GM10266 (cell line): ENCODE results near the gene NELFCD.
"Not testable (repeated sequence)": the region's sequence is repeated elsewhere in the genome, so short reads cannot be mapped to it uniquely, and the experiment has no call there.

Experiments used
- DNase-seq: peaks from one replicate; pipeline ENCODE4 v3.0.0; 2012; ENCODE audit errors: extremely low spot score
- TF ChIP-seq, protein P1 (sequence below): IDR thresholded peaks from 2 replicates; pipeline ENCODE4 v1.5.1; 2012; ENCODE audit warnings: mild to moderate bottlenecking, low read depth; ENCODE audit not compliant: control insufficient read depth, insufficient read depth; ENCODE audit errors: missing control alignments

NELFCD gene

DNA sequence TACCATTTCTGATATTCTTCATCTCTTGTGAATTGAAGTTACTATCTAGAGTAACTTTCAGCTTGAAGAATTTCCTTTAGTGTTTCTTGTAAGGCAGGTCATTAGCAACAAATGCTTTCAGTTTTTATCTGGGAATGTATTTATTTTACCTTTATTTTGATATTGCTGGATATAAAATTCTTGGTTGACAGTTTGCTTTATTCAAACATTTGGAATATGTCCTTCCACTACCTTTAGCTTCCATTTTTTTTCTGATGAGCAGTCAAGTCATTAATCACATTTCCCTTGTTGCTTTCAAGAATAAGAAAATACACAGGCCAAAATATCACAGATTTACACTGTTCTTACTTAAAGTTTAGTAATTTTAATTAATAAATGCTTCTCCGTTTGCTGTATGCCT lies 5.7 kb upstream of the NELFCD start:
- no peak for DNase-seq
- TF ChIP-seq, protein P1, sequence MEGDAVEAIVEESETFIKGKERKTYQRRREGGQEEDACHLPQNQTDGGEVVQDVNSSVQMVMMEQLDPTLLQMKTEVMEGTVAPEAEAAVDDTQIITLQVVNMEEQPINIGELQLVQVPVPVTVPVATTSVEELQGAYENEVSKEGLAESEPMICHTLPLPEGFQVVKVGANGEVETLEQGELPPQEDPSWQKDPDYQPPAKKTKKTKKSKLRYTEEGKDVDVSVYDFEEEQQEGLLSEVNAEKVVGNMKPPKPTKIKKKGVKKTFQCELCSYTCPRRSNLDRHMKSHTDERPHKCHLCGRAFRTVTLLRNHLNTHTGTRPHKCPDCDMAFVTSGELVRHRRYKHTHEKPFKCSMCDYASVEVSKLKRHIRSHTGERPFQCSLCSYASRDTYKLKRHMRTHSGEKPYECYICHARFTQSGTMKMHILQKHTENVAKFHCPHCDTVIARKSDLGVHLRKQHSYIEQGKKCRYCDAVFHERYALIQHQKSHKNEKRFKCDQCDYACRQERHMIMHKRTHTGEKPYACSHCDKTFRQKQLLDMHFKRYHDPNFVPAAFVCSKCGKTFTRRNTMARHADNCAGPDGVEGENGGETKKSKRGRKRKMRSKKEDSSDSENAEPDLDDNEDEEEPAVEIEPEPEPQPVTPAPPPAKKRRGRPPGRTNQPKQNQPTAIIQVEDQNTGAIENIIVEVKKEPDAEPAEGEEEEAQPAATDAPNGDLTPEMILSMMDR = no peak

DNA sequence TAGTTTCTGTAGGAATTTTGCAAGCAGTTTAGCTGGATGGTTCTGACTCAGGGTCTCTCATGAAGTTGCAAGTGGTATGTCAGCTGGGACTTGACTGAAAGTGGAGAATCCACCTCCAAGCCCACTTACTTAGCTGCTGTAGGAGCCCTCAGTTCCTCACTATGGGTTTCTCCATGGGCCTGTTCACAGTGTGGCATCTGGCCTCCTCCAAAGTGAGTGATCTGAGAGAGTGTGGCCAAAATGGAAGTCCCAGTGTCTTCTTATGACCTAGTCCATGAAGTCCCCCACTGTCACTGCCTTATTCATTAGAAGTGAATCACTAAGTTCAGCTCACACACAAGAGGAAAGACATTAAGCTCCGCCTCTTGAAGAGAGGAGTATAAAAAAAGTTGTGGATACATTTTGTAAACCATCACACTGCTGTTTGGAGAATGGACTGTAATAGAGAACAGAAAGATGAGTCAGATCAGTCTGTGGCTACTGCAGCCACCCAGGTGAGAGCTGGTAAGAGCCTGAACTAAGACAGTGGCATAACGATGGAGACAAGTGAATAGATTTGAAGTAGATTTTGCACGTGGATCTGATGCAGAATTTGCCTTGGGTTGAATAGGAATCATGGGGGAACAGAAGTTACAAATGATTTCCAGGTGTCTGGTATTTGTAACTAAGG lies 4.9 kb upstream of the NELFCD start:
- TF ChIP-seq, protein P1 = no peak
- no peak for DNase-seq

DNA sequence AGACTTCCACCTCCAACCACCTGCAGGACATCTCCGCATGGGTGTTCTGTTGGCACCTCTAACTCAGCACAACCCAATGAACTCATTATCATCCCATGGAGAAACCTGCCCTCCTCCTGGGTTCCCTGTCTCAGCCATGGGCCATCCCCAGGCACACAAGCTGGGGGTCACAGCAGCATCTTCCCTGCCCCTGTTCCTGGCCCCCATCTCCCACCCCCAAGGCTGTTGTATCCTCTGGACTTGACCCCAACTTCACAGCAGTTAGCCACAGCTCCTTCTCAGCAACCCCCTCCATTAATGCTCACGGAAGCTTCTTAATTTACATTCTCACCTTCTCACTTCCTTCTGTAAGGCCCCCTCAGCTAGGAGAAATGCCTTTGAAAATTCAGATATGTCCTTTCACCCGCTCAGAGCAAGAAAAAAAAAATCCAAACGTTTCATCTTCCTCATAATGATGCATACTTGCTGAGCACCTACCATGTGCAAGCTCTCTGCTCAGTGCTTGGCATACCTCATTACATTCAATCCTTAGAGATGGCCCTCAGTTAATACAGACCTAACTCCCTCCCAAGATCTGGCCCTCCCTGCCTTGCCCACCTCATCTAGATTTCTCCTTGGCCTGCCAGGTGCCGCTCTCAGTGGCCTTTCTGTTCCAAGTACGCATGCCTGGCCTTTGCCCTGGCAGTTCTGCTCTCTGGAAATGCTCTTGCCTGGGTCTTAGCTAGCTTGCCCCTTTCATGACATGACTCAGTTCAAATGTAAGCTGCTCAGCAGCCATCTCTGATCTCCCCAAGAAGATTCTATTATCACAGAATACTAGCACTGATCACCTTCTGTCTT lies 2.5 kb upstream of the NELFCD start:
- no peak for DNase-seq
- TF ChIP-seq, protein P1 = no peak

DNA sequence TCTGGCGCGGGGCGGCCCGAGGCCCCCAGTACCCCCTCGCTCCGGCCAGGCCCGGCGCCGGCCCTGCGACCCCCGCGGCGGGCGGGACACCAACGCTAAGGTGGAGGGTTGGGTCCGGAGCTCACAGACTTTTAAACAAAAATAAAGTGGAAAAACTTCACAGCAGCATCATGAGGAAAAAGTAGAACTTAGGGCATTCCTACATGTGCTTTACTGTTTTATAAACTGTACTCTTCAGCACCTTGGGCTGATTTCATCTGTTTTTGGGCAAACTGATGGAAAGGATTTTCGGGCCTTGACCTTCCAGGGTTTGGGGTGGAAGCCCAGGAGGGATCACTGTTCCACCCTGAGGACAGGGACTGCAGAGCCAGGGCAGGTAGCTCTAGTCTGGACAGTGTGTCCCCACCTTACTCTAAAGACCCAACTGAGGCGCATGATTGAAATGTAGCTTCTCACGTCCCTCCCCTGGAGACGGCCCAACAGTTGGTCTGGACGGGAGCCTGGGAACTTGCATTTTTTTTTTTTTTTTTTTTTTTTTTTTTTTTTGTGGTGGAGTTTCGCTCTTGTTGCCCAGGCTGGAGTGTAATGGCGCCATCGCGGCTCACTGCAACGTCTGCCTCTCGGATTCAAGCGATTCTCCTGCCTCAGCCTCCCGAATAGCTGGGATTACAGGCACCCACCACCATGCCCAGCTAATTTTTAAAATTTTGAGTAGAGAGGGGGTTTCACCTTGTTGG lies 740 bp downstream of the NELFCD start:
- no peak for DNase-seq

DNA sequence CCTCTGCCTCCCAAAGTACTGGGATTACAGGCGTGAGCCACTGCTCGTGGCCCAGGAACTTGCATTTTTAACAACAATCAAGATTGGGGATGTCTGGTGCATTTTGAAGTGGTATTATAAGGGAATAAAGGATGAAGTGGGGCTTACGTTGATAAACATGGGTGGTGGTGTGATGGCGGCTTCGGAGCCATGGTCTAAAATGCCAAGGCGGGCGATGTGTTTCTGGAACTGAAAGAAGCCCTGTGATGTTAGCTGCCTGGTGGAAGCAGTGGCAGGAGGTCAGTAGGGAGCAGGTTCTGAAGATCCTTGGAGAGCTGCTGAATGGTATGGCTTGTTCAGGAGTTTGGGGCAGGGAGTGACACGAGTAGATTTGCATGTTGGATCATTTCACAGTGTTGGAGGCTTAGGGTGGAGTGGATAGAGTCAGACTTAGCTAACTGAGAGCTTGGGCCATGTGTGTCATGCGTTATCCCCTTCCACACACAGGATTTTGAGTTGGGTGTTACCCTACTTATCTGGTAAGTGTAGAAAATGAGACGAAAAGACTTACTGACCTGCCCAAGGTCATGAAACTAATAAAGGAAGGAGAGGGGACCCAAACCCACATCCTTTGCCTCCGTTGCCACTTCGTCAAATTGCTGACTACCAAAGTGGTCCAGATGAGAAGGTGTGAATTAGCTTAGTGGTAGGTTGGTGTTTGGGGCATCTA lies 1.5 kb downstream of the NELFCD start:
- no peak for DNase-seq
- TF ChIP-seq, protein P1 = no peak

More for the DNA sequence above, 740 bp downstream of the NELFCD start:
- TF ChIP-seq, protein P1 = no peak

DNA sequence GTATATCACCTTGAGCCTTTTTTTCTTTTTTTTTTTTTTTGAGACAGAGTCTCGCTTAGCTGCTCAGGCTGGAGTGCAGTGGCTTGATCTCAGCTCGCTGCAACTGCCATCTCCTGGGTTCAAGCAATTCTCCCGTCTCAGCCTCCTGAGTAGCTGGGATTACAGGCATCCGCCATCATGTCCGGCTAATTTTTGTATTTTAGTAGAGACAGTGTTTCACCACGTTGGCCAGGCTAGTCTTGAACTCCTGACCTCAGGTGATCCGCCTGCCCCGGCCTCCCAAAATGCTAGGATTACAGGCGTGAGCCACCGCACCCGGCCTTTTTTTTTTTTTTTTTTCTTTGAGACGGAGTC lies 2.0 kb downstream of the NELFCD start:
- DNase-seq = not testable (repeated sequence)

DNA sequence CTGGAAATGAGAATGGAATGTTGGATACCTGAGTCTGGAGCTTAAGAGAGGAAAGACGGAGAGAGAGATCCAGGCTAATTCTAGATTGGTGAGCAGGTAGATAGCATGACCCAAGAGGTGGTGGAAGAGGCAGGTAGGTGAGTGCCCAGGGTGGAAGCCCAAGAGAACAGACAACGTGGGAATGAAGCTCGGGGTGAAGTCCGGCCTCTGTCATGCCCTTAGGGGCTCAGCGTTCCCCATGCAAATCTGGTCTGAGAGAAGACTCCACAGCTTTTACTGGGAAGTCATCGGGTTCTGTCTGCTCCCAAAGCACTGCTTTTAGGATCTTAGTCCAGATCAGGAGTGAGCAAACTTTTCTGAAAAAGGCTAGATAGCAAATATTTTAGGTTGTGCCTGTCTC lies 3.6 kb downstream of the NELFCD start:
- TF ChIP-seq, protein P1 = no peak
- no peak for DNase-seq
